ENCODE measurements around the gene ELMOD1. TPM values are rescaled to one million over a fixed set of nuclear protein-coding genes. Genes with fewer than 3 reads are reported as not detected.

The ELMOD1 gene
- total RNA-seq, 1 donor, result under 0.01 TPM

Other genes starting within 250 kb of the ELMOD1 start
- 10.9 and 13.3 TPM in 2 replicates for gene CWF19L2, start 133.3 kb upstream of the ELMOD1 start, total RNA-seq
- gene ALKBH8, start 25.4 kb upstream of the ELMOD1 start, total RNA-seq, result 6.2 and 7.7 TPM in 2 replicates
- not detected in 2 replicates for gene SLN, start 120.9 kb downstream of the ELMOD1 start, total RNA-seq

All from osteoblast (primary cell).